ENCODE results near the gene SNX9.
"Not testable (repeated sequence)": the region's sequence is repeated elsewhere in the genome, so short reads cannot be mapped to it uniquely, and the experiment has no call there.

Gene SNX9

DNA sequence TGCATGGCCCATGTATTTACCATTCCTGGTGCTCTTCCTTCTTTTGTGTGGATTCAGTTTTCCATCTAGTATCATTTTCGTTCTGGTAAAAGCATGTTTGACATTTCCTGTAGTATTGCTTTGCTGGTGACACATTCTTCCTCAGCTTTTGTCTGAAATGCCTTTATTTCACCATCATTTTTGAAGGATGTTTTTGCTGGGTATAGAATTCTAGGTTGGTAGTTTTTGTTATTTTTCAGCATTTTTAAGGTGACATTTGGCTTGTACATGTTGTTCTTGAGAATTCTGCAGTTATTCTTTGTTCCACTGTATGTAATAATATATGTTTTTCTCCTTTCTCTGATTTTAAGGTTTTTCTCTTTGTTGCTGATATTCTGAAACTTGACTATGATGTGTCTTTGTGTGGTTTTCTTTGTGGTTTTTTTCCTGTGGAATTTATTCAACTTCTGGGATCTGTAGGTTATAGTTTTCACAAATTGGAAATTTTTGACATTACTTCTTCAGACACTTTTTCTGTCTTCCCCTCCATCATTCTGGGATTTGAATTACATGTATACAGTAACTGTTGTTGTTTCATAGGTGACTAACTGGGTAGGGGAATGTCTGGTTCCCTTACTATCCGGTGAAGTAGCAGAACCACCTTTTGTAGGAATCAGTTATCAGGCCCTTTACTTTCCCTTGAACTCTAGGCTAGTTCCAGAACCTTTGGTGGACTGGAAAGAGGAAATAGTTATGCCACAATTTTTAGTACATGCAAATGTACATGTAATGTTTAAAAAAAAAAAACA is 30.2 kb downstream of the SNX9 start:
- TF ChIP-seq, protein P1, sequence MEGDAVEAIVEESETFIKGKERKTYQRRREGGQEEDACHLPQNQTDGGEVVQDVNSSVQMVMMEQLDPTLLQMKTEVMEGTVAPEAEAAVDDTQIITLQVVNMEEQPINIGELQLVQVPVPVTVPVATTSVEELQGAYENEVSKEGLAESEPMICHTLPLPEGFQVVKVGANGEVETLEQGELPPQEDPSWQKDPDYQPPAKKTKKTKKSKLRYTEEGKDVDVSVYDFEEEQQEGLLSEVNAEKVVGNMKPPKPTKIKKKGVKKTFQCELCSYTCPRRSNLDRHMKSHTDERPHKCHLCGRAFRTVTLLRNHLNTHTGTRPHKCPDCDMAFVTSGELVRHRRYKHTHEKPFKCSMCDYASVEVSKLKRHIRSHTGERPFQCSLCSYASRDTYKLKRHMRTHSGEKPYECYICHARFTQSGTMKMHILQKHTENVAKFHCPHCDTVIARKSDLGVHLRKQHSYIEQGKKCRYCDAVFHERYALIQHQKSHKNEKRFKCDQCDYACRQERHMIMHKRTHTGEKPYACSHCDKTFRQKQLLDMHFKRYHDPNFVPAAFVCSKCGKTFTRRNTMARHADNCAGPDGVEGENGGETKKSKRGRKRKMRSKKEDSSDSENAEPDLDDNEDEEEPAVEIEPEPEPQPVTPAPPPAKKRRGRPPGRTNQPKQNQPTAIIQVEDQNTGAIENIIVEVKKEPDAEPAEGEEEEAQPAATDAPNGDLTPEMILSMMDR (IDR thresholded peaks at IDR 0.05; ENCODE audit: low read depth, low read length): no peak
- no peak for DNase-seq (ENCODE audit: extremely low read depth, low read depth)

DNA sequence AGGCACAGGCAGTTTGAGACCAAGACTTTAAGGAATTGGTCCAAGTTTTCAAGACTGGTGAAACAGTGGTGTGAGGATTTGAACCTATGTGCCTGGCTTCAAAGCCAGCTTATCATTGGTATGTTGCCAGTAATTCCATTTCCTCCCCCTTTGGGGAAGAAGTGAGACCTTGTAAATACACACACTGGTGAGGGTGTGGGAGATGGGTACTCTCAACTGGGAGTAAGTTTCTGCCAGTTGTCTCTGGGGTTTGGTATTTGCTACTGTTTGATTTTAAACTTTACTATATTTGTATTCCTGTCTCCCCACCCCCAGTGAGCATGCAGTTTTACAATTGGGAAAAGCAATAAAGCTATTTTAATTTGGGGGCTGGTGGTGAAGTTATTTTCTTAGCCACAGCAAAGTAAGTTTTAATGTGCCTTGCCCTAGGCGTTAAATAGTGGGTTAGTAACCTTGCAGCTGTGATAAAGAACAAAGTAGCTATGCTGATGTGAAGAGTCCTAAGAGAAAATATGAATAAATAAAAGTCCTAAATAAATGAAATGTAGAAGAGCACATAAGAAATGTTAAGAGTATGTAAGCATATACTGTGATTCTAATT is 31.0 kb downstream of the SNX9 start:
- no peak for DNase-seq (ENCODE audit: extremely low read depth, low read depth)
- TF ChIP-seq, protein P1 (IDR thresholded peaks at IDR 0.05; ENCODE audit: low read depth, low read length): no peak

DNA sequence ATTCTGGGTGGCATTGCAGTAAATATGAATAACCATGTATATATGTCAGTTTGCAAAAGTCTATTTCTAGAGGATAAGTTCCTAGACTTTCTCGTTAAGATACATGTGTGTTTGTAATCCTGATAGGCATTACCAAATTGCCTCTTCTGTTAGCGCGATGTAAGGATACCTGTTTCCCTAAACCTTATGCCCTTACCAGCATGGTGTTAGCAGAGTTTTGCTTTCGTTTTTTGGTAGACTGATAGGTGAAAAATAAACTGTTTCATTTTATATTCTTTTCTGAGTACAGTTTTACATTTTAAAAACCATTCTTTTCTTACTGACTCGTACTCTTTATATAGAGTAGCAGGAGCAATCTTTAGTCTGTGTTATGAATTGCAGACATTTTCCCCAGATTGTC is 32.3 kb downstream of the SNX9 start:
- TF ChIP-seq, protein P1 (IDR thresholded peaks at IDR 0.05; ENCODE audit: low read depth, low read length): no peak
- no peak for DNase-seq (ENCODE audit: extremely low read depth, low read depth)

DNA sequence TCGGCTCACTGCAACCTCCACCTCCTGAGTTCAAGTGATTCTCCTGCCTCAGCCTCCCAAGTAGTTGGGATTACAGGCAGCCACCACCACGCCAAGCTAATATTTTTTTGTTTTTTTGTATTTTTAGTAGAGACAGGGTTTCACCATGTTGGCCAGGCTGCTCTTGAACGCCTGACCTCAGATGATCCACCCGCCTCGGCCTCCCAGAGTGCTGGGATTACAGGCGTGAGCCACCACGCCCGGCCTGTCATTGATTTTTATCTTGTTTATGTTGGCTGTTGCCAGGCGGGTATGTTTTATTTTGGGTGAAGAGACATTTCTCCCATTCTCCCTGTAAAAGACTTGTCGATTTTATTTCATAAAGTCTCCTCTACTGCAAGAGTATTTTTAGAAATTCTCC is 32.8 kb downstream of the SNX9 start:
- not testable (repeated sequence) for DNase-seq (ENCODE audit: extremely low read depth, low read depth)

DNA sequence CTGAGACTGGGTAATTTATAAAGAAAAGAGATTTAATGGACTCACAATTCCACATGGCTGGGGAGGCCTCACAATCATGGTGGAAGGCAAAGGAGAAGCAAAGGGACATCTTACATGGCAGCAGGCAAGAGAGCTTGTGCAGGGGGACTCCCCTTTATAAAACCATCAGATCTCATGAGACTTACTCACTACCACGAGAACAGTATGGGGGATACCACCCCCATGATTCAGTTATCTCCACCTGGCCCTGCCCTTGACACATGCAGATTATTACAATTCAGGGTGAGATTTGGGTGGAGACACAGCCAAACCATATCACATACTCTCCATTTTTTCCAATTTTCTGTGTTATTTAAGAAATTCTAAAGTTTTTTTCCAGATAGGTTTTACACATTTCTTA is 35.6 kb downstream of the SNX9 start:
- DNase-seq (ENCODE audit: extremely low read depth, low read depth): not testable (repeated sequence)

DNA sequence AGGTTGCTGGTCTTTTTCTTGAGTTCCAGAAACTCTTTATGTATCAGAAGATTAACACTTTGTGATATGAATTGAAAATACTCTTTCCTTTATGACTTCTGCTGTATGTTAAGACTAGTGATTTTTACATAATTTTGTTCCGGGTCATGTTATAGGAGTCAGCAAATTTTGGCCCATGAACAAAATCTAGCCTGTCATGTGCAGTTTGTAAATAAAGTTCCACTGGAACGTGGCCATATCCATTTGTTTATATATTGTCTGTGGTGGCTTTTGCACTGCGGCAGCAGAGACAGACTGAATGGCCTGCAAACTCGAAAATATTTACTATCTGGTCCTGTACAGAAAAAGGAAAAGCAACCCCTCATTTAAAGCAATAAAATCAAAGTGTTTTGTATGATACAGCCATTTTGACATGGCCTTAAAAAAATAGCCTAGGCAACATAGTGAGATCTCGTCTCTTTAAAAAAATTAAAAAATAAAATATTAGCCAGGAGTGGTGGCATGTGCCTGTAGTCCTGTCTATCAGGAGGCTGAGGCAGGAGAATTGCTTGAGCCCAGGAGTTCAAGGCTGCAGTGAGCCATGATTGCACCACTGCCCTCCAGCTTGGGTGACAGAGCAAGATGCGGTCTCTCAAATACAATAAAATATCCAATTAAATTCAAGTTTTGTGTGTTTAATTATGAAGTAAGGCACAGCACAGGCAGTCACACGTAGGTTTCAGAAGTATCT is 36.9 kb downstream of the SNX9 start:
- TF ChIP-seq, protein P1 (IDR thresholded peaks at IDR 0.05; ENCODE audit: low read depth, low read length): no peak
- DNase-seq (ENCODE audit: extremely low read depth, low read depth): no peak

DNA sequence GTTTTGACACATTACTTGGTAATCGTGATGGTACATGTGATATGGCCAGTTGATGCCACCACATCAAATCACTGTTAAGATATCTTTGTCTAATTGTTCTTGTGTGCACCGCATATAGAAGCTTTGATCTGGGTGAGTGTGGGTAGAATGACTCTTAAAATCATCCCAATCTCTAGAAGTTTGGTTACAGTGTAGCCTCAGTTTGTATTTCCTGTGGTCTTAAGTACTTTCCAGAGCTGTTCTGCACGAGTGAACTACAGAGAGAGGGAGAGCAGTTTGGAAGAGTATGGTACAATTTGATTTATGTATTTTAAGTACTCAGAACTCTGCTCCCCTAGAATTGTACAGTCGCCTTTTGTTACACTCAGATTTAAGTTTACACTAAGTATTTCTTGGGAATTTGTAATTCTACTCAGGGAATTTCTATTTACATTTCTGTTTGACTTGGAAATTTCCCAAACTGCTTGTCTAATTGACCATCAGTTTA is 37.5 kb downstream of the SNX9 start:
- no peak for DNase-seq (ENCODE audit: extremely low read depth, low read depth)
- TF ChIP-seq, protein P1 (IDR thresholded peaks at IDR 0.05; ENCODE audit: low read depth, low read length): no peak

DNA sequence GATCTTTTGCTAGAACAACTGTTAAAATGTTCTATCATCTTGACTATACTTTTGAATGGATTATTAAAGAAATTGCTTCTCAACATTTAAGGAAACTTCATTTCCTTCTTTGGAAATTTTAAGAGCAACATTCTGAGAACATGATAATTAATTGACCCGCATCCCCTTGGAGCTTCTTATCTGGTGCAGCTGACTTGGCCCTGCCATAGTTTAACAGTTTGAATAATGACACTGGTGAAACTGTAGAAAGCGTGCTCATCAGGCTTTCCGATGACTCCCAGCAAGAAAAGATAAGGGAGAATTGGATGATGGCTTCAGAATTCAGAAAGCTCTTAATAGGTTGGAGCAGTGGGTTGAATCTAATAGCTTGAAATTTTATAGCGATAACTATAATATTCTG is 38.1 kb downstream of the SNX9 start:
- TF ChIP-seq, protein P1 (IDR thresholded peaks at IDR 0.05; ENCODE audit: low read depth, low read length): no peak
- DNase-seq (ENCODE audit: extremely low read depth, low read depth): no peak

Data from AG09319 (cell line).